HL-60/S4 treated with retinoic acid at 250 ng/mL for 4 days and 3 days (cell line): ENCODE results near the gene CIAPIN1.

Source experiments
- in situ Hi-C: fragments of 300-500 bp; cut with MboI; formaldehyde crosslinking; loops from 2 replicates; pipeline ENCODE4 v1.7.0; 2022; ENCODE audit warnings: low sequenced_read_pairs

The CIAPIN1 gene

GRCh38 chr16:57447186-57447962 is at the start of gene CIAPIN1, which contains the start of gene COQ9:
TSS of gene CIAPIN1 (minus strand) at chr16:57447385. CDS start at chr16:57440928, 6,457 bp downstream.
TSS of gene COQ9 (plus strand) at chr16:57447479. CDS start at chr16:57447506, 27 bp downstream.
- in situ Hi-C loops: no loop called here

DNA sequence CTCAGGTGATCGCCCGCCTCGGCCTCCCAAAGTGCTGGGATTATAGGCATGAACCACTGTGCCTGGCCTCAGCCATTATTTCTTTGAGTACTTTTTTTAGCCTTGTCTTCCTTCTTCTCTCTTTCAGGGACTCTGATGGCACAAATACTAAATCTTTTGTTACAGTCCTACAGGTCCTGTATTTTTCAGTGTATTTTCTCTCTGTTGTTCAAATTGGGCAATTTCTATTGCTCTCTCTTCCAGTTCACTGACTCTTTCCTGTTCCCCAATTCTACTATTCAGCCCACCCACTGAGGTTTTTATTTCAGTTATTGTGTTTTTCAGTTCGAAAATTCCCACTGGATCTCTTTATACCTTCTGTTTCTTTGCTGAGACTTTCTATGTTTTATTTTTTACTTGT is 46.6 kb upstream of the CIAPIN1 start:
- in situ Hi-C loops: no loop called here

DNA sequence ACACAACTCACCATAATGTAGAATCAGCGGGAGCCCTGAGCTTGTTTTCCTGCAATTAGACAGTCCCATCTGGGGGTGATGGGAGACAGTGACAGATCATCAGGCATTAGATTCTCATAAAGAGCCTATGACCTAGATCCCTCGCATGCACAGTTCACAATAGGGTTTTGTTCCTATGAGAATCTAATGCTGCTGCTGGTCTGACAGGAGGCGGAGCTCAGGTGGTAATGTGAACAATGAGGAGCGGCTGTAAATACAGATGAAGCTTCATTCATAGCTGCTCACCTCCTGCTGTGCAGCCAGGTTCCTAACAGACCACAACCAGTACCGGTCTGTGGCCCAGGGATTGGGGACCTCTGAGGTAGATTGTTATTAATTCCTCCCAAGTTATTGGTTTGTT is 42.0 kb upstream of the CIAPIN1 start:
- in situ Hi-C loops: no loop called here

- in situ Hi-C loops: no loop called here
Measured at GRCh38 chr16:57486858-57487834, 40.0 kb upstream of the CIAPIN1 start.

GRCh38 chr16:57485916-57486857 is 39.0 kb upstream of the CIAPIN1 start, which contains the start of gene DOK4:
TSS of gene DOK4 (minus strand) at chr16:57486493. CDS start at chr16:57479507, 6,986 bp downstream.
- in situ Hi-C loops: no loop called here

GRCh38 chr16:57485091-57485915 is 38.1 kb upstream of the CIAPIN1 start:
- in situ Hi-C loops: no loop called here

- in situ Hi-C loops: no loop called here
Measured at GRCh38 chr16:57484515-57485005, 37.4 kb upstream of the CIAPIN1 start.

GRCh38 chr16:57483725-57484514 is 36.7 kb upstream of the CIAPIN1 start:
- in situ Hi-C loops: no loop called here

DNA sequence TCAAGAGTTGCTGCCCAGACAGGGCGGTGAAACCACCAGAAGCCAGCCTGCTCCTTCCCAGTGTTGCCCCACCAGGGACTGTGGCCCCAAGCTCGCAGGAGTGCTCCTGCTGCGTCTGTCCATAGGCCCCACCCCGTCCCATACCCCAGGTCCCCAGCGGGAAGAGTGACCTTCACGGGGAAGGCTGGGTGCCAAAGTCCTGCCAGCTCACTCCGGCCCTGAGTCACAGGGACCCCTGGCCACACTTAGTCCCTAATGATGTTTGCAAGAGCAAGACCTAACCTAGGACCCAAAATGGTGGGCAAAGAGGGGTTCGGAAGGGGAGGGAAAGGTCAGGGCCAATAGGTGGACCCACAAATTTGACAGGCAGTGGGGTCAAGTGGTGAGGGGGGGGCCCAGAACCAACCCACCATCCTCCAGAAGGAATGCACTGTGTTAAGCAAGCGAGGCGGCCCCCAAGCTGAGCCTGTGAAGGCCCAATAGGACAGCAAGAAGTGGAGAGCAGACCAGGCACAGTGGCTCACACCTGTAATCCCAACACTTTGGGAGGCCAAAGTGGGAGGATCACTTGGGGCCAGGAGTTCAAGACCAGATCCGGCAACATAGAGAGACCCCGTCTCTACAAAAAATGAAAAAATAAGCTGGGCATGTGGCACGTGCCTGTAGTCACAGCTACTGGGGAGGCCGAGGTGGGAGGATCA is 35.8 kb upstream of the CIAPIN1 start:
- in situ Hi-C loops: no loop called here

GRCh38 chr16:57481421-57481820 is 34.2 kb upstream of the CIAPIN1 start:
- in situ Hi-C loops: no loop called here

- in situ Hi-C loops: no loop called here
Measured at GRCh38 chr16:57480754-57481230, 33.6 kb upstream of the CIAPIN1 start.

- in situ Hi-C loops: no loop called here
Measured at GRCh38 chr16:57479976-57480753, 33.0 kb upstream of the CIAPIN1 start.

GRCh38 chr16:57479205-57479975 is 32.2 kb upstream of the CIAPIN1 start:
- in situ Hi-C loops: no loop called here

GRCh38 chr16:57478396-57479204 is 31.4 kb upstream of the CIAPIN1 start:
- in situ Hi-C loops: no loop called here

DNA sequence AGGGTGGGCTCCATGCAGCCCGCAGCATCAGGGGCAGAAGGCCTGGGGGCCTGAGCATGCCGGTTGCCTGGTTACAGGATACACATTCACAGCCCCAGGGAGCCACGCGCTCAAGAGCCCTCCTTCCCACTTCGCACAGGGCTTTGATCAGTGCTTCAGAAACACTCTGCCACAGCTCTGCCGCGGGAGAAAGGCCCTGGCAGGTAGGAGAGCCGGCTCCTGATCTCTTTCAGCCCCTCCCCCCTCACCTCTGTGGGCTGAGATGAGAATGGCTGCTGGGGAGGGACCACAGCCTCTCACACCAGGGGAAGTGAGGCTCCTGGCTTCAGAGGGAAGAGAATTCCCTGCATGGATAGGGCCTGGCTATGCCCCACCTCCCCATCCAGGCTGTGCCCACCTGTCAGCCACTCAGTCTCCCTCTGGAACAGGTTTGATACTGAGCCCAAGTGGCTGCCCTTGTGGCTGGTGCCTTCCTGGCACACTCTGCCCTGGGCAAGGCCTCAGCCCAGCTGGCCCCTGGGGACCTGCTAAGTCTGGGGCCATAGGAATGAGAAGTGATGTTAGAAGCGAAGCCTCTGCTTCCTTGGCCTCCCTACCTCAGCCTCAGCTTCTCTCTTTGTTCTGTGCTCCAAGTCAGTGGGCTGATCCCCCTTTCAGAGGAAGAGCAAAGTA is 30.5 kb upstream of the CIAPIN1 start:
- in situ Hi-C loops: no loop called here
